HG02981 (cell line): ENCODE data around the gene JPH4.

Source experiments
- ATAC-seq: cut with Tn5 transposase; IDR thresholded peaks from one replicate; pipeline ENCODE4 v1.9.1; 2021; ENCODE audit warnings: mild to moderate bottlenecking, moderate library complexity; ENCODE audit not compliant: unreplicated experiment

Gene JPH4

GRCh38 chr14:23578560-23579310 lies at the start of gene JPH4:
Gene JPH4 (minus strand): TSS chr14:23578790. CDS start chr14:23577453, 1,337 bp downstream.
- no peak for ATAC-seq

GRCh38 chr14:23627961-23628360 lies 49.4 kb upstream of the JPH4 start:
- no peak for ATAC-seq

- no peak for ATAC-seq
Observed at GRCh38 chr14:23626946-23627345, 48.4 kb upstream of the JPH4 start.

GRCh38 chr14:23624830-23625404 lies 46.3 kb upstream of the JPH4 start:
- no peak for ATAC-seq

- ATAC-seq = no peak
Observed at GRCh38 chr14:23623962-23624361, 45.4 kb upstream of the JPH4 start.

- ATAC-seq = no peak
Observed at GRCh38 chr14:23622990-23623389, 44.4 kb upstream of the JPH4 start.

GRCh38 chr14:23621932-23622730 lies 43.5 kb upstream of the JPH4 start:
- ATAC-seq = no peak

GRCh38 chr14:23621204-23621931 lies 42.8 kb upstream of the JPH4 start:
- no peak for ATAC-seq

GRCh38 chr14:23620177-23620702 lies 41.6 kb upstream of the JPH4 start:
- ATAC-seq = no peak

GRCh38 chr14:23618415-23618988 lies 39.9 kb upstream of the JPH4 start:
- ATAC-seq = no peak

GRCh38 chr14:23617539-23617938 lies 38.9 kb upstream of the JPH4 start:
- ATAC-seq = no peak

GRCh38 chr14:23615856-23616255 lies 37.3 kb upstream of the JPH4 start:
- no peak for ATAC-seq

- no peak for ATAC-seq
Observed at GRCh38 chr14:23614395-23614828, 35.8 kb upstream of the JPH4 start.

GRCh38 chr14:23613242-23614070 lies 34.9 kb upstream of the JPH4 start:
- no peak for ATAC-seq

- no peak for ATAC-seq
Observed at GRCh38 chr14:23612802-23613201, 34.2 kb upstream of the JPH4 start.

- ATAC-seq = no peak
Observed at GRCh38 chr14:23612354-23612732, 33.8 kb upstream of the JPH4 start.

GRCh38 chr14:23610815-23611289 lies 32.3 kb upstream of the JPH4 start:
- no peak for ATAC-seq

GRCh38 chr14:23610090-23610814 lies 31.7 kb upstream of the JPH4 start:
- no peak for ATAC-seq
